GM12878 (cell line): ENCODE results near the gene ACTRT3. TPM values are rescaled to one million over a fixed set of nuclear protein-coding genes. Genes with fewer than 3 reads are reported as not detected.

Experiments used
- ATAC-seq: fragments of 200-7000 bp; cut with Tn5 transposase; 3 replicates; pipeline ENCODE4 v1.9.1; 2020; ENCODE audit warnings: mild to moderate bottlenecking, moderate library complexity
- BruUV-seq: library from RNA; stranded (reverse); fragments of 400-500 nt; replicated peaks from 2 replicates; lab custom pipeline; 2021; lab: Mats Ljungman, UMichigan
- CTCF ChIA-PET: fragments of 300-600 bp; sonication (Branson Sonifier 250); formaldehyde crosslinking; extraction: SDS; loops from one replicate; lab custom pipeline; 2021; ENCODE audit warnings: inconsistent platforms; lab: Yijun Ruan, JAX
- POLR2A ChIA-PET: fragments of 350-600 bp; formaldehyde crosslinking; extraction: SDS; loops from one replicate; lab custom pipeline; 2021; ENCODE audit warnings: inconsistent platforms; lab: Charles Lee
- RAD21 ChIA-PET: fragments of 300-600 bp; sonication (Branson Sonifier 250); formaldehyde crosslinking; loops from one replicate; lab custom pipeline; 2023; ENCODE audit warnings: antibody characterized with exemption; ENCODE audit not compliant: unreplicated experiment; lab: Charles Lee
- SMC1A ChIA-PET: fragments of 300-600 bp; sonication (Branson Sonifier 250); formaldehyde crosslinking; loops from one replicate; lab custom pipeline; 2023; ENCODE audit not compliant: unreplicated experiment, uncharacterized antibody; lab: Charles Lee
- DNase-seq: peaks from one replicate; pipeline ENCODE4 v3.0.0-alpha.2; 2011; ENCODE audit warnings: low read depth, low spot score
- FAIRE-seq: peaks from 3 replicates; lab custom pipeline; 2011; peaks lifted over from hg19 to GRCh38; lab: Jason Lieb, UNC
- H2AFZ ChIP-seq: 2 replicates; pipeline ENCODE4 v1.6.0; 2011; ENCODE audit warnings: low read depth, low read length, control low read depth; ENCODE audit not compliant: control insufficient read depth
- H3K27ac ChIP-seq: 2 replicates; pipeline ENCODE4 v1.5.1; 2011; ENCODE audit warnings: control low read depth; ENCODE audit not compliant: control insufficient read depth, insufficient read depth
- H3K27me3 ChIP-seq, 2 experiments: replicated peaks in 1 of 2; 2 replicates each; pipeline versions ENCODE4 v1.6.0 to v1.6.1; 2011; ENCODE audit warnings: low read length in 1 of 2; ENCODE audit not compliant: control insufficient read depth in 2 of 2, insufficient read depth in 2 of 2
- H3K36me3 ChIP-seq, 2 experiments: 2 replicates each; pipeline ENCODE4 v1.5.1; 2011; ENCODE audit warnings: low read length in 1 of 2; ENCODE audit not compliant: control insufficient read depth in 2 of 2, insufficient read depth in 2 of 2
- H3K4me1 ChIP-seq: 2 replicates; pipeline ENCODE4 v1.6.1; 2011; ENCODE audit warnings: mild to moderate bottlenecking, low read length, moderate library complexity, mixed read lengths; ENCODE audit not compliant: control insufficient read depth, insufficient read depth
- H3K4me2 ChIP-seq: 2 replicates; pipeline ENCODE4 v1.6.0; 2011; ENCODE audit warnings: control low read depth; ENCODE audit not compliant: control insufficient read depth, insufficient read depth
- H3K4me3 ChIP-seq: fragments of 200-600 bp; sonication (generic); 2 replicates; pipeline ENCODE4 v1.5.1; 2016
- H3K79me2 ChIP-seq: 2 replicates; pipeline ENCODE4 v1.6.0; 2011; ENCODE audit warnings: low read length; ENCODE audit not compliant: control insufficient read depth, insufficient read depth
- H3K9ac ChIP-seq: 2 replicates; pipeline ENCODE4 v1.8.0; 2011; ENCODE audit warnings: low read length, control low read depth, mixed read lengths; ENCODE audit not compliant: control insufficient read depth, insufficient read depth
- H3K9me3 ChIP-seq: replicated peaks from 3 replicates; pipeline ENCODE4 v1.5.1; 2011; ENCODE audit warnings: mild to moderate bottlenecking, low read length; ENCODE audit not compliant: control insufficient read depth, insufficient read depth
- H4K20me1 ChIP-seq: 2 replicates; pipeline ENCODE4 v1.6.0; 2011; ENCODE audit not compliant: control insufficient read depth, insufficient read depth
- BMI1 ChIP-seq: fragments of 450-650 bp; IDR thresholded peaks from 2 replicates; pipeline ENCODE4 v1.6.1; 2016; ENCODE audit warnings: mild to moderate bottlenecking, moderate library complexity, borderline replicate concordance
- CBFB ChIP-seq: IDR thresholded peaks from 2 replicates; pipeline ENCODE4 v1.6.1; 2016; ENCODE audit warnings: antibody characterized with exemption, low read depth
- CBX3 ChIP-seq: fragments of 200-600 bp; sonication (generic); IDR thresholded peaks from 2 replicates; pipeline ENCODE4 v1.6.1; 2016; ENCODE audit warnings: low read depth, borderline replicate concordance
- E2F4 ChIP-seq: IDR thresholded peaks from 2 replicates; pipeline ENCODE4 v1.6.1; 2012; ENCODE audit warnings: low read depth, low read length, improper control_type of control experiment
- KDM1A ChIP-seq: fragments of 200-600 bp; sonication (generic); IDR thresholded peaks from 2 replicates; pipeline ENCODE4 v1.6.1; 2016; ENCODE audit warnings: borderline replicate concordance
- MTA2 ChIP-seq: fragments of 450-650 bp; IDR thresholded peaks from 2 replicates; pipeline ENCODE4 v1.6.1; 2016; ENCODE audit warnings: low read depth, mild to moderate bottlenecking, moderate library complexity
- NRF1 ChIP-seq: conservative IDR thresholded peaks from 2 replicates; pipeline ENCODE4 v1.6.1; 2011; ENCODE audit warnings: mild to moderate bottlenecking, low read depth, low read length, improper control_type of control experiment
- RB1 ChIP-seq: fragments of 450-650 bp; formaldehyde crosslinking; IDR thresholded peaks from 2 replicates; pipeline ENCODE4 v1.6.1; 2017; ENCODE audit warnings: mild to moderate bottlenecking, borderline replicate concordance
- ZNF217 ChIP-seq: fragments of 450-650 bp; IDR thresholded peaks from 2 replicates; pipeline ENCODE4 v1.6.1; 2017; ENCODE audit warnings: antibody characterized with exemption, mild to moderate bottlenecking
- WGBS: methylation state at CpG from one replicate; pipeline ENCODE4 v1.1.6; 2016; ENCODE audit warnings: low lambda C conversion rate; ENCODE audit not compliant: insufficient replicate concordance, insufficient coverage; ENCODE audit errors: missing lambda C conversion rate; 5-methylcytosine and 5-hydroxymethylcytosine counted together
- in situ Hi-C: fragments of 300-500 bp; cut with MboI; formaldehyde crosslinking; loops from 9 replicates; pipeline ENCODE4 v1.14.3; 2018; ENCODE audit warnings: mixed read lengths
- intact Hi-C: fragments of 100-400 bp; cut with micrococcal nuclease; formaldehyde crosslinking; loops from one replicate; pipeline ENCODE4 v1.14.2; 2022; ENCODE audit not compliant: unreplicated experiment
- polyA plus RNA-seq, 11 experiments: library from polyadenylated mRNA; depleted of rRNA in 4 of 11; unstranded in 6 of 11; stranded (reverse) in 5 of 11; fragments of >200 nt; fragmentation: Nextera tagmentation in 4 of 11; fragmentation: Illumina TruSeq in 1 of 11; extraction: Ambion mirVana in 4 of 11; extraction: Trizol in 1 of 11; gene quantifications; 1 replicate in 1 of 11; 2 replicates in 10 of 11; pipeline versions ENCODE4 v1.2.1 to v1.2.3, GENCODE V29; 2011 to 2016; ENCODE audit warnings: inconsistent platforms in 2 of 11, missing spikeins in 2 of 11, low read depth in 1 of 11
- total RNA-seq, 4 experiments: library from RNA; depleted of rRNA in 3 of 4; stranded (reverse); fragments of >200 nt in 3 of 4; fragmentation: Illumina TruSeq in 1 of 4; extraction: Trizol in 1 of 4; gene quantifications; 2 replicates each; pipeline versions ENCODE4 v1.2.1 to v1.2.3, GENCODE V29; 2013 to 2021
- TF ChIP-seq, protein P1 (sequence below): IDR thresholded peaks from 2 replicates; pipeline ENCODE4 v1.6.1; 2012; ENCODE audit warnings: low read length, inconsistent platforms
- TF ChIP-seq, protein P2 (sequence below), 3 experiments: IDR thresholded peaks in 2 of 3; conservative IDR thresholded peaks in 1 of 3; 2 replicates each; pipeline ENCODE4 v1.5.1; 2011; ENCODE audit warnings: low read depth in 3 of 3, low read length in 3 of 3, mild to moderate bottlenecking in 3 of 3, control low read depth in 2 of 3, moderate library complexity in 2 of 3, inconsistent platforms in 1 of 3, mixed read lengths in 1 of 3; ENCODE audit not compliant: control insufficient read depth in 2 of 3, insufficient read depth in 1 of 3; ENCODE audit errors: extremely low read depth in 1 of 3
- TF ChIP-seq, protein P3 (sequence below): IDR thresholded peaks from 2 replicates; pipeline ENCODE4 v1.6.1; 2011; ENCODE audit warnings: low read depth, low read length, improper control_type of control experiment, borderline replicate concordance
- TF ChIP-seq, protein P4 (sequence below): fragments of 450-650 bp; conservative IDR thresholded peaks from 2 replicates; pipeline ENCODE4 v1.6.1; 2017; ENCODE audit warnings: mild to moderate bottlenecking, moderate library complexity

Gene ACTRT3
- total and polyA plus RNA-seq, 10 of the 15 experiments (the other 5 are each of a cell fraction or from before 2014, with no cell fraction given), result 0.02 to 0.58 (median 0.11) TPM; not detected in 1

DNA sequence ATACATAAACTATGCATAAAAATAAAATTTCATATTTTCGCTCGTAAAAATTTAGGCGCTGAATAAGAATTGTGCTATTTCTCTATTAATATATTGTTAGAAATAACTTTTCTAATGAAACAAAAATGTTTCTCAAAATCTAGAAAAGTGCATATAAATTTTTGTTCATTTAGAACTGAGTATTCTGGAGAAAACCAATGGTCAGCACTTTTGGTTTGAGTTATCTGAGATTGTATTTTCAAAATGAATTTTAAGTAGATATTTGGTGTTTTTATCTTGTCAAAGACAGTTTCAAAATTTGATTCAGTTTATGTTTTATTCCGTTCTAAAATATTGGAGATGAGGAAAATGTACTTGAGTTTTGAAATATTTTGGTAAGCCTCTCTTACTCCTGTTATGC is 17.8 kb upstream of the ACTRT3 start:
- H2AFZ ChIP-seq, result no peak overlapping the region
- in situ Hi-C loops (no loop called here), intact Hi-C loops (no loop called here)
- POLR2A ChIA-PET, result no interaction called here
- no peaks in the 10 kb centered on the region for H3K4me1 ChIP-seq
- H3K27me3 ChIP-seq, result no peaks in the 10 kb centered on the region
- FAIRE-seq (no peak), ATAC-seq (no peak), DNase-seq (no peak)
- peaks cover 0 to 24% of the 10 kb centered on the region in 2 experiments for H3K36me3 ChIP-seq
- no TSS peak for BruUV-seq
- H3K4me3 ChIP-seq, result no peak overlapping the region
- H3K4me2 ChIP-seq, result no peak overlapping the region
- SMC1A ChIA-PET, result no interaction called here
- TF ChIP-seq, protein P1, sequence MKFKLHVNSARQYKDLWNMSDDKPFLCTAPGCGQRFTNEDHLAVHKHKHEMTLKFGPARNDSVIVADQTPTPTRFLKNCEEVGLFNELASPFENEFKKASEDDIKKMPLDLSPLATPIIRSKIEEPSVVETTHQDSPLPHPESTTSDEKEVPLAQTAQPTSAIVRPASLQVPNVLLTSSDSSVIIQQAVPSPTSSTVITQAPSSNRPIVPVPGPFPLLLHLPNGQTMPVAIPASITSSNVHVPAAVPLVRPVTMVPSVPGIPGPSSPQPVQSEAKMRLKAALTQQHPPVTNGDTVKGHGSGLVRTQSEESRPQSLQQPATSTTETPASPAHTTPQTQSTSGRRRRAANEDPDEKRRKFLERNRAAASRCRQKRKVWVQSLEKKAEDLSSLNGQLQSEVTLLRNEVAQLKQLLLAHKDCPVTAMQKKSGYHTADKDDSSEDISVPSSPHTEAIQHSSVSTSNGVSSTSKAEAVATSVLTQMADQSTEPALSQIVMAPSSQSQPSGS, result no peak
- TF ChIP-seq, protein P2, sequence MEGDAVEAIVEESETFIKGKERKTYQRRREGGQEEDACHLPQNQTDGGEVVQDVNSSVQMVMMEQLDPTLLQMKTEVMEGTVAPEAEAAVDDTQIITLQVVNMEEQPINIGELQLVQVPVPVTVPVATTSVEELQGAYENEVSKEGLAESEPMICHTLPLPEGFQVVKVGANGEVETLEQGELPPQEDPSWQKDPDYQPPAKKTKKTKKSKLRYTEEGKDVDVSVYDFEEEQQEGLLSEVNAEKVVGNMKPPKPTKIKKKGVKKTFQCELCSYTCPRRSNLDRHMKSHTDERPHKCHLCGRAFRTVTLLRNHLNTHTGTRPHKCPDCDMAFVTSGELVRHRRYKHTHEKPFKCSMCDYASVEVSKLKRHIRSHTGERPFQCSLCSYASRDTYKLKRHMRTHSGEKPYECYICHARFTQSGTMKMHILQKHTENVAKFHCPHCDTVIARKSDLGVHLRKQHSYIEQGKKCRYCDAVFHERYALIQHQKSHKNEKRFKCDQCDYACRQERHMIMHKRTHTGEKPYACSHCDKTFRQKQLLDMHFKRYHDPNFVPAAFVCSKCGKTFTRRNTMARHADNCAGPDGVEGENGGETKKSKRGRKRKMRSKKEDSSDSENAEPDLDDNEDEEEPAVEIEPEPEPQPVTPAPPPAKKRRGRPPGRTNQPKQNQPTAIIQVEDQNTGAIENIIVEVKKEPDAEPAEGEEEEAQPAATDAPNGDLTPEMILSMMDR (IDR thresholded peaks at IDR 0.05 in 2 of 3, conservative IDR thresholded peaks at IDR 0.05 in 1 of 3; ENCODE audit: control insufficient read depth in 2 of 3, extremely low read depth in 1 of 3, insufficient read depth in 1 of 3, low read depth in 3 of 3, low read length in 3 of 3), result no peak
- TF ChIP-seq E2F4, result no peak
- TF ChIP-seq CBFB, result no peak
- no peak for TF ChIP-seq KDM1A
- TF ChIP-seq, protein P3, sequence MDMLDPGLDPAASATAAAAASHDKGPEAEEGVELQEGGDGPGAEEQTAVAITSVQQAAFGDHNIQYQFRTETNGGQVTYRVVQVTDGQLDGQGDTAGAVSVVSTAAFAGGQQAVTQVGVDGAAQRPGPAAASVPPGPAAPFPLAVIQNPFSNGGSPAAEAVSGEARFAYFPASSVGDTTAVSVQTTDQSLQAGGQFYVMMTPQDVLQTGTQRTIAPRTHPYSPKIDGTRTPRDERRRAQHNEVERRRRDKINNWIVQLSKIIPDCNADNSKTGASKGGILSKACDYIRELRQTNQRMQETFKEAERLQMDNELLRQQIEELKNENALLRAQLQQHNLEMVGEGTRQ, result no peak
- no peak for TF ChIP-seq MTA2
- TF ChIP-seq ZNF217, result no peak
- TF ChIP-seq, protein P4, sequence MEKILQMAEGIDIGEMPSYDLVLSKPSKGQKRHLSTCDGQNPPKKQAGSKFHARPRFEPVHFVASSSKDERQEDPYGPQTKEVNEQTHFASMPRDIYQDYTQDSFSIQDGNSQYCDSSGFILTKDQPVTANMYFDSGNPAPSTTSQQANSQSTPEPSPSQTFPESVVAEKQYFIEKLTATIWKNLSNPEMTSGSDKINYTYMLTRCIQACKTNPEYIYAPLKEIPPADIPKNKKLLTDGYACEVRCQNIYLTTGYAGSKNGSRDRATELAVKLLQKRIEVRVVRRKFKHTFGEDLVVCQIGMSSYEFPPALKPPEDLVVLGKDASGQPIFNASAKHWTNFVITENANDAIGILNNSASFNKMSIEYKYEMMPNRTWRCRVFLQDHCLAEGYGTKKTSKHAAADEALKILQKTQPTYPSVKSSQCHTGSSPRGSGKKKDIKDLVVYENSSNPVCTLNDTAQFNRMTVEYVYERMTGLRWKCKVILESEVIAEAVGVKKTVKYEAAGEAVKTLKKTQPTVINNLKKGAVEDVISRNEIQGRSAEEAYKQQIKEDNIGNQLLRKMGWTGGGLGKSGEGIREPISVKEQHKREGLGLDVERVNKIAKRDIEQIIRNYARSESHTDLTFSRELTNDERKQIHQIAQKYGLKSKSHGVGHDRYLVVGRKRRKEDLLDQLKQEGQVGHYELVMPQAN, result no peak
- TF ChIP-seq BMI1, result no peak
- no peak for TF ChIP-seq CBX3
- no peak for TF ChIP-seq NRF1
- no peak for TF ChIP-seq RB1
- no peak overlapping the region for H3K9ac ChIP-seq
- over 99% methylated on average over 4 of the region's 4 CpGs for WGBS
- H3K27ac ChIP-seq, result no peak overlapping the region
- CTCF ChIA-PET, result no interaction called here
- no peaks in the 10 kb centered on the region for H3K79me2 ChIP-seq
- no peaks in the 10 kb centered on the region for H4K20me1 ChIP-seq
- H3K9me3 ChIP-seq, result no peaks in the 10 kb centered on the region
- RAD21 ChIA-PET, result no interaction called here
